ENCODE data around the gene KIF6.

- TF ChIP-seq, protein P1, sequence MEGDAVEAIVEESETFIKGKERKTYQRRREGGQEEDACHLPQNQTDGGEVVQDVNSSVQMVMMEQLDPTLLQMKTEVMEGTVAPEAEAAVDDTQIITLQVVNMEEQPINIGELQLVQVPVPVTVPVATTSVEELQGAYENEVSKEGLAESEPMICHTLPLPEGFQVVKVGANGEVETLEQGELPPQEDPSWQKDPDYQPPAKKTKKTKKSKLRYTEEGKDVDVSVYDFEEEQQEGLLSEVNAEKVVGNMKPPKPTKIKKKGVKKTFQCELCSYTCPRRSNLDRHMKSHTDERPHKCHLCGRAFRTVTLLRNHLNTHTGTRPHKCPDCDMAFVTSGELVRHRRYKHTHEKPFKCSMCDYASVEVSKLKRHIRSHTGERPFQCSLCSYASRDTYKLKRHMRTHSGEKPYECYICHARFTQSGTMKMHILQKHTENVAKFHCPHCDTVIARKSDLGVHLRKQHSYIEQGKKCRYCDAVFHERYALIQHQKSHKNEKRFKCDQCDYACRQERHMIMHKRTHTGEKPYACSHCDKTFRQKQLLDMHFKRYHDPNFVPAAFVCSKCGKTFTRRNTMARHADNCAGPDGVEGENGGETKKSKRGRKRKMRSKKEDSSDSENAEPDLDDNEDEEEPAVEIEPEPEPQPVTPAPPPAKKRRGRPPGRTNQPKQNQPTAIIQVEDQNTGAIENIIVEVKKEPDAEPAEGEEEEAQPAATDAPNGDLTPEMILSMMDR (IDR thresholded peaks at IDR 0.05; ENCODE audit: borderline replicate concordance, extremely low read depth, low read length, poor library complexity, severe bottlenecking): no peak
- no peak for TF ChIP-seq EZH2 (IDR thresholded peaks at IDR 0.05; ENCODE audit: borderline replicate concordance, low read depth, low read length, severe bottlenecking)
These were observed 307.8 kb downstream of the KIF6 start for GRCh38 chr6:39417440-39417839.
